ENCODE results near the gene EHBP1.

The EHBP1 gene

DNA sequence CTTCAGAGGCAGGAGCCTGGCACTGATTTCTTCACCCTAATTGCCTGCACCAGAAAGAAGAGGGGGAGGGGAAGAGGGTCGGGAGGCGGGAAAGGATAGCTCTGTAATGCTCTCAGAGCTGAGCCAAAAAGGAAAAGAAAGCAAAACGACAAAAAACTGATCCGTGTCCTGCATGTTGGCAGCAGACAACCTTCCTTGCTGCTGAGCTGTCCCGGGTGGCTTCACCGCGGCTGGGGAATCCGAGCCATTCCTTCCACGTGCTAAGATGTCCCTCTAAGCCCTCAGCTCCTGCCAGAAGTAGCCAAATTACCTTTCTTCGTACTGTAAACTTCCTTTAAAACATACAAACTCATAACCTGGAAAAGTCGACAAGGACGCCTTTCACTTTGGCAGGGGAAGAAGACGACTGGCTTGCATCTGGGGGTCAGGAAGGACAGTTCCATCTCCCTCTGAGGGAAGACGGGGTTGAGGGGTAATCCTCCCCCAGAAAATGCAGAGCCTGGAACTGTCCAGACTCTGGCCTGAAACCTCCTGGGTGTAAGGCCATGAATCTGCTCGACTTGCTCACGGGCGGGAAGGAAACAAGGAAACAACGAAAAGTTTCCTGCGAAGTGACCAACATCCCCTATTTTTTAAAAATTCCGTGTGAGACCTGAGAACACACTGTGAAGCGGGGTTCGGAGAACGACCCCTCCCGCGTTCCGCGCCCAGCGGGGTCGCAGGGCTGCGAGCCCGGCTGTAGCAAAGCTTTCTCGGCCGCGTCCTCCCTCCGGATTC lies 352.8 kb downstream of the EHBP1 start:
- TF ChIP-seq TCF12 (IDR thresholded peaks at IDR 0.05; ENCODE audit: low read depth) (no peak), CEBPB (IDR thresholded peaks at IDR 0.05) (no peak), TAF1 (IDR thresholded peaks at IDR 0.05; ENCODE audit: low read depth) (no peak), FOXM1 (IDR thresholded peaks at IDR 0.05; ENCODE audit: borderline replicate concordance, low read depth) (no peak), CREB1 (IDR thresholded peaks at IDR 0.05; ENCODE audit: low read depth) (no peak), EP300 (IDR thresholded peaks at IDR 0.05; ENCODE audit: borderline replicate concordance) (no peak), RAD21 (IDR thresholded peaks at IDR 0.05; ENCODE audit: low read depth) (no peak), YY1 (IDR thresholded peaks at IDR 0.05; ENCODE audit: low read depth) (no peak), NFIC (IDR thresholded peaks at IDR 0.05) (no peak), TEAD4 (IDR thresholded peaks at IDR 0.05) (no peak), EGR1 (IDR thresholded peaks at IDR 0.05) (no peak), ZBTB7A (IDR thresholded peaks at IDR 0.05; ENCODE audit: low read depth) (no peak)
- TF ChIP-seq, protein P1, sequence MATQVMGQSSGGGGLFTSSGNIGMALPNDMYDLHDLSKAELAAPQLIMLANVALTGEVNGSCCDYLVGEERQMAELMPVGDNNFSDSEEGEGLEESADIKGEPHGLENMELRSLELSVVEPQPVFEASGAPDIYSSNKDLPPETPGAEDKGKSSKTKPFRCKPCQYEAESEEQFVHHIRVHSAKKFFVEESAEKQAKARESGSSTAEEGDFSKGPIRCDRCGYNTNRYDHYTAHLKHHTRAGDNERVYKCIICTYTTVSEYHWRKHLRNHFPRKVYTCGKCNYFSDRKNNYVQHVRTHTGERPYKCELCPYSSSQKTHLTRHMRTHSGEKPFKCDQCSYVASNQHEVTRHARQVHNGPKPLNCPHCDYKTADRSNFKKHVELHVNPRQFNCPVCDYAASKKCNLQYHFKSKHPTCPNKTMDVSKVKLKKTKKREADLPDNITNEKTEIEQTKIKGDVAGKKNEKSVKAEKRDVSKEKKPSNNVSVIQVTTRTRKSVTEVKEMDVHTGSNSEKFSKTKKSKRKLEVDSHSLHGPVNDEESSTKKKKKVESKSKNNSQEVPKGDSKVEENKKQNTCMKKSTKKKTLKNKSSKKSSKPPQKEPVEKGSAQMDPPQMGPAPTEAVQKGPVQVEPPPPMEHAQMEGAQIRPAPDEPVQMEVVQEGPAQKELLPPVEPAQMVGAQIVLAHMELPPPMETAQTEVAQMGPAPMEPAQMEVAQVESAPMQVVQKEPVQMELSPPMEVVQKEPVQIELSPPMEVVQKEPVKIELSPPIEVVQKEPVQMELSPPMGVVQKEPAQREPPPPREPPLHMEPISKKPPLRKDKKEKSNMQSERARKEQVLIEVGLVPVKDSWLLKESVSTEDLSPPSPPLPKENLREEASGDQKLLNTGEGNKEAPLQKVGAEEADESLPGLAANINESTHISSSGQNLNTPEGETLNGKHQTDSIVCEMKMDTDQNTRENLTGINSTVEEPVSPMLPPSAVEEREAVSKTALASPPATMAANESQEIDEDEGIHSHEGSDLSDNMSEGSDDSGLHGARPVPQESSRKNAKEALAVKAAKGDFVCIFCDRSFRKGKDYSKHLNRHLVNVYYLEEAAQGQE (IDR thresholded peaks at IDR 0.05; ENCODE audit: low read depth): no peak
- TF ChIP-seq, protein P2, sequence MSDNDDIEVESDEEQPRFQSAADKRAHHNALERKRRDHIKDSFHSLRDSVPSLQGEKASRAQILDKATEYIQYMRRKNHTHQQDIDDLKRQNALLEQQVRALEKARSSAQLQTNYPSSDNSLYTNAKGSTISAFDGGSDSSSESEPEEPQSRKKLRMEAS (IDR thresholded peaks at IDR 0.05): no peak
- TF ChIP-seq, protein P3, sequence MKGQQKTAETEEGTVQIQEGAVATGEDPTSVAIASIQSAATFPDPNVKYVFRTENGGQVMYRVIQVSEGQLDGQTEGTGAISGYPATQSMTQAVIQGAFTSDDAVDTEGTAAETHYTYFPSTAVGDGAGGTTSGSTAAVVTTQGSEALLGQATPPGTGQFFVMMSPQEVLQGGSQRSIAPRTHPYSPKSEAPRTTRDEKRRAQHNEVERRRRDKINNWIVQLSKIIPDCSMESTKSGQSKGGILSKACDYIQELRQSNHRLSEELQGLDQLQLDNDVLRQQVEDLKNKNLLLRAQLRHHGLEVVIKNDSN (IDR thresholded peaks at IDR 0.05): no peak

DNA sequence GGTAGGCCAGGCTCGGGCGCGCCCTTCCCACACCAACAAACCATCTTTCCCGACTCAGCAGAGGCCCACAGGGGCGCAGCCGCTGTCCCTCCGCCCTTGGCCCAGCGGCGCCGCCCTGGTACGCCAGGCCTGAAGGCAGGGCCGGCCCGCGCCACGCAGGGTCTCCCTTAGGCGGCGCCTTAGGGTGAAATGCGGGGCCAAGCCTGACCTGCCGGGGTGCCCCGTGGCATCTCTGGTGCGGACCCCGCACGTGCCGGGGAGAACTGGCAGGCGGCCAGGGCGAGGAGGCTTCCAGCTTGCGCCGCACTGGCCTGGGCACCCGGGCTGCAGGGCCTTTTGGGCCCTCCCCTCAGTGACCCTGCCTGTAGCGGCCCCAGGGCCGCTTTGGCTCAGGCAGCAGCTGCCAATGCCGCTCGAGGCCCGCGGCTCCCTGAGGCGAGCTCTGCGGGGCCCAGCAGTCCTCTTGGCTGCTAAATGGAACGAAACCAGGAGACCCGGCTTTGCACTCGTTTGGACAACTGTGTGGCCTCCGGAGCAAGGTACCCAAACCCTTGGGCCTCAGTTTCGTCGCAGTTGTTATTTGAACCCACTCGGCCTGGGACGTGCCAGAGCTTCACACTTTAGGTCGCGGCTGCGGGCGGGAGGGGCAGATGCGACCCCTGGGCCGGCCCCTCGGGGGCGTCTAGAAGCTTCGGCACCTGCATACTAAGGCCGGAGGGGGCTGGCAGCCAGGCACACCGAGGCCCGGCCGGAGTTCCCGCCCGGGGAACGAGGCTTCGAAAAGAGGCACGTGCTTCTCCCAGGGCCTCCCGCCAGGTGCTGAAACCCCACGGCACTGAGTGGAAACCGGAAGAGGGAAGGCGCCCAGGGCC lies 353.6 kb downstream of the EHBP1 start:
- no peak for TF ChIP-seq CEBPB (IDR thresholded peaks at IDR 0.05)
- TF ChIP-seq, protein P2 (IDR thresholded peaks at IDR 0.05): peak; percentile 97

DNA sequence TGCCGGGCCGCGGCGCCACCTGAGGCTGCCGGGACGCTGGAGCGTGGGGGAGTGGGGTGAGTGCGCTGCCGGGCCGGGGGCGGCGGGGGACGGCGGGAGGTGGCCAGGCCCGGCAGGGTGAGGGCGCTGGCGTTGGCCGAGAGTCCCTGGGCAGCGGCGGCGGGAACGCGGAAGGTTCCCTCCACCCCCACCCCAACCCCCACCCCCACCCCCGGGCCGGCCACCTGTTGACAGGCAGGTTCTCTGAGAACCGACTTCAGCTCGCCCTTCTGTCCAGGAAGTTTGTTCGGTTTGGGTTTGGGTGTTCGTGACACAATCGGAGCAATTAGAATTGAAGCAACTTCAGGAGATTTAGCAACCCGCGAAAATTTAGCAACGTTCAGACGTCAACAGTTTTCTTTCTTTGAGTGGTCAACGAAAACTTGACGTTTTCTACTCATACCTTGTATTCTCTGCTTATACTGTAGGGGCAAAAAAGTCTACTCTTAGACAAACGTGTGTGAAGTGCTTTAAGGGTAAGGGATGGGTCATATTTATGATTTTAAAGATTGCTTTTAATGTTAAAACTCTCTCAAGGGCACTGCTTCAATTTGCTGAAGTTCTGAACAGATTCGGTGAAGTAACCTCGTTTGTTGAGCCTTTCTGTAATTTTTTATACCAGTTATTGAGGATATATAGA lies 354.4 kb downstream of the EHBP1 start:
- no peak for TF ChIP-seq CREB1 (IDR thresholded peaks at IDR 0.05; ENCODE audit: low read depth)
- TF ChIP-seq, protein P1 (IDR thresholded peaks at IDR 0.05; ENCODE audit: low read depth): no peak
- TF ChIP-seq EP300 (IDR thresholded peaks at IDR 0.05; ENCODE audit: borderline replicate concordance): no peak
- TF ChIP-seq TAF1 (IDR thresholded peaks at IDR 0.05; ENCODE audit: low read depth): no peak
- TF ChIP-seq, protein P2 (IDR thresholded peaks at IDR 0.05): no peak
- TF ChIP-seq NFIC (IDR thresholded peaks at IDR 0.05): no peak
- no peak for TF ChIP-seq CEBPB (IDR thresholded peaks at IDR 0.05)
- no peak for TF ChIP-seq YY1 (IDR thresholded peaks at IDR 0.05; ENCODE audit: low read depth)
- no peak for TF ChIP-seq FOXM1 (IDR thresholded peaks at IDR 0.05; ENCODE audit: borderline replicate concordance, low read depth)
- TF ChIP-seq TEAD4 (IDR thresholded peaks at IDR 0.05): no peak
- no peak for TF ChIP-seq ZBTB7A (IDR thresholded peaks at IDR 0.05; ENCODE audit: low read depth)
- TF ChIP-seq TCF12 (IDR thresholded peaks at IDR 0.05; ENCODE audit: low read depth): no peak
- TF ChIP-seq RAD21 (IDR thresholded peaks at IDR 0.05; ENCODE audit: low read depth): no peak
- TF ChIP-seq, protein P3 (IDR thresholded peaks at IDR 0.05): no peak
- no peak for TF ChIP-seq EGR1 (IDR thresholded peaks at IDR 0.05)

DNA sequence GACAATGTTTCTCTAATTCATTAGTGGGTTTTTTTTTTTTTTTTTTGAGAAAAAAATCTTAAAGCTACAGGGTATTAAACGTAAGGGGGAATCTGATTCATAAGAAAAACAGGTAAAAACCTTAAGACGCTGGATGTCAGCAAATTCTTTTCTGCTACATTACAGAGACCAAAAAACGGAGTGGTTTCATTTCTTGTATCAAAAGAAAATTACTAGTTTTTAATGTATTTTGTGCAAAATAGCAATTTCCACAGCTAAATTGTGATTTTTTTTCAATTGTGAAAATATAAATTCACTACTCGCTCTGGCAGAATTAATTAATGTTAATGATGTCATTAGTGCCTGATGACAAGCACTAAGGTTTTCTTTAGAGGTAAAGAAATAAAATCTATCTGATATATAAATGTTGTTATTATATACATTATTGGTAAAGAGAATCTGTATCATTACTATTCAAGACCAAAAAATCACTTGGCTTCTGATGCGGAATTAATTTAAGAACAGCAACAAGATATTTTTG lies 355.0 kb downstream of the EHBP1 start:
- TF ChIP-seq YY1 (IDR thresholded peaks at IDR 0.05; ENCODE audit: low read depth): no peak
- no peak for TF ChIP-seq EP300 (IDR thresholded peaks at IDR 0.05; ENCODE audit: borderline replicate concordance)
- no peak for TF ChIP-seq NFIC (IDR thresholded peaks at IDR 0.05)
- TF ChIP-seq CREB1 (IDR thresholded peaks at IDR 0.05; ENCODE audit: low read depth): no peak
- TF ChIP-seq TCF12 (IDR thresholded peaks at IDR 0.05; ENCODE audit: low read depth): no peak
- TF ChIP-seq, protein P2 (IDR thresholded peaks at IDR 0.05): no peak
- TF ChIP-seq EGR1 (IDR thresholded peaks at IDR 0.05): no peak
- TF ChIP-seq CEBPB (IDR thresholded peaks at IDR 0.05): no peak
- TF ChIP-seq, protein P3 (IDR thresholded peaks at IDR 0.05): no peak
- no peak for TF ChIP-seq FOXM1 (IDR thresholded peaks at IDR 0.05; ENCODE audit: borderline replicate concordance, low read depth)
